Thyroid gland (tissue), 4 donors: ENCODE data around the gene TSPAN5. TPM values are rescaled to one million over a fixed set of nuclear protein-coding genes. Genes with fewer than 3 reads are reported as not detected.

Experiments used
- DNase-seq, 2 donors: peaks; one replicate each; pipeline ENCODE4 v3.0.0-alpha.2; 2019
- H3K27ac ChIP-seq, 3 donors: fragments of 200-600 bp; sonication (generic); 1 replicate in 2 of 3; 2 replicates in 1 of 3; pipeline ENCODE4 v1.5.1; 2016 to 2019; ENCODE audit warnings: mild to moderate bottlenecking in 1 of 3, moderate library complexity in 1 of 3
- H3K27me3 ChIP-seq: fragments of 200-600 bp; sonication (generic); one replicate; pipeline ENCODE4 v1.5.1; 2019
- H3K36me3 ChIP-seq, 2 donors: fragments of 200-600 bp; sonication (generic); one replicate each; pipeline ENCODE4 v1.5.1; 2016 to 2019
- H3K4me1 ChIP-seq, 2 donors: fragments of 200-600 bp; sonication (generic); one replicate each; pipeline ENCODE4 v1.5.1; 2017 to 2019
- H3K4me3 ChIP-seq, 3 donors: fragments of 200-600 bp; sonication (generic); replicated peaks in 1 of 3; 1 replicate in 2 of 3; 2 replicates in 1 of 3; pipeline ENCODE4 v1.5.1; 2016; ENCODE audit warnings: mild to moderate bottlenecking in 1 of 3
- H3K9me3 ChIP-seq: fragments of 200-600 bp; sonication (generic); one replicate; pipeline ENCODE4 v1.5.1; 2017
- POLR2A ChIP-seq, 2 donors: fragments of 450-650 bp; IDR thresholded peaks; one replicate each; pipeline ENCODE4 v1.6.1; 2017; ENCODE audit warnings: antibody characterized with exemption in 2 of 2, mild to moderate bottlenecking in 2 of 2, moderate library complexity in 1 of 2
- WGBS, 2 donors: methylation state at CpG; one replicate each; pipeline ENCODE4 v1.1.5; 2017; 5-methylcytosine and 5-hydroxymethylcytosine counted together
- intact Hi-C: fragments of 100-400 bp; cut with DNase I; formaldehyde crosslinking; loops from one replicate; pipeline ENCODE4 v1.15.1; 2023
- total RNA-seq, 4 donors: library from RNA; depleted of rRNA; stranded (reverse); fragments of >200 nt; gene quantifications; one replicate each; pipeline ENCODE4 v1.2.3, GENCODE V29; 2016
- TF ChIP-seq, protein P1 (sequence below), 6 experiments: fragments of 200-600 bp in 3 of 6; fragments of 450-650 bp in 3 of 6; sonication (generic) in 3 of 6; IDR thresholded peaks; one replicate each; pipeline ENCODE4 v1.5.1; 2016 to 2019; ENCODE audit warnings: antibody characterized with exemption in 6 of 6, mild to moderate bottlenecking in 2 of 6, inconsistent platforms in 1 of 6, moderate library complexity in 1 of 6

TSPAN5 gene
- total RNA-seq, 4 donors from 2014 or later = 26.4 to 48.0 (median 29.1) TPM

DNA sequence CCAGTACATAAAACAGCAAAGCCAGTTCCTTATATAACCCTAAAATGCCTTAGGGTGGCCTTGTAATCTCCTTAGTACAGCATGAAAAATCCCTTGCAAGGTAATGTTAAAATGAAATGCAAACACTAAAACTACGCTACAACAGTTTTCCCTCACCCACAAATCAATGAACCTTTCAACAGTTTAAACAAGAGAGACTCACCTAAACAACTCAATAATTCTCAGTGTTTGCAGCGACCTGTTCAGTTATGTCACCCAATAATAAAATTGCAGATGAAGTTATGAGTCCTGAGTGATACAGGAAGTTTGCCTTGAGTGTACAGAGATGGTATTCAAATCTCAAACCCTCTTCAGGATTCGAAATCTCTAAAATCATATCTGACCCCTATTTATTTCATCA lies 25.3 kb downstream of the TSPAN5 start:
- intact Hi-C loops = no loop called here
- peaks cover 15 to 19% of the 10 kb centered on the region in 2 donors for H3K4me1 ChIP-seq
- WGBS, 2 donors = 90 to 96% methylated on average over 3 of the region's 3 CpGs
- TF ChIP-seq POLR2A (IDR thresholded peaks at IDR 0.05) = no peak
- TF ChIP-seq, protein P1, sequence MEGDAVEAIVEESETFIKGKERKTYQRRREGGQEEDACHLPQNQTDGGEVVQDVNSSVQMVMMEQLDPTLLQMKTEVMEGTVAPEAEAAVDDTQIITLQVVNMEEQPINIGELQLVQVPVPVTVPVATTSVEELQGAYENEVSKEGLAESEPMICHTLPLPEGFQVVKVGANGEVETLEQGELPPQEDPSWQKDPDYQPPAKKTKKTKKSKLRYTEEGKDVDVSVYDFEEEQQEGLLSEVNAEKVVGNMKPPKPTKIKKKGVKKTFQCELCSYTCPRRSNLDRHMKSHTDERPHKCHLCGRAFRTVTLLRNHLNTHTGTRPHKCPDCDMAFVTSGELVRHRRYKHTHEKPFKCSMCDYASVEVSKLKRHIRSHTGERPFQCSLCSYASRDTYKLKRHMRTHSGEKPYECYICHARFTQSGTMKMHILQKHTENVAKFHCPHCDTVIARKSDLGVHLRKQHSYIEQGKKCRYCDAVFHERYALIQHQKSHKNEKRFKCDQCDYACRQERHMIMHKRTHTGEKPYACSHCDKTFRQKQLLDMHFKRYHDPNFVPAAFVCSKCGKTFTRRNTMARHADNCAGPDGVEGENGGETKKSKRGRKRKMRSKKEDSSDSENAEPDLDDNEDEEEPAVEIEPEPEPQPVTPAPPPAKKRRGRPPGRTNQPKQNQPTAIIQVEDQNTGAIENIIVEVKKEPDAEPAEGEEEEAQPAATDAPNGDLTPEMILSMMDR (IDR thresholded peaks at IDR 0.05) = no peak
- no peaks in the 10 kb centered on the region for H3K9me3 ChIP-seq
- DNase-seq = no peak
- no peak overlapping the region for H3K27ac ChIP-seq
- no peaks in the 10 kb centered on the region for H3K36me3 ChIP-seq
- H3K4me3 ChIP-seq = no peak overlapping the region
- H3K27me3 ChIP-seq = no peaks in the 10 kb centered on the region

- Histone ChIP-seq H3K4me1 (peaks cover 22 to 26% of the 10 kb centered on the region in 2 donors), H3K27ac (no peak overlapping the region), H3K9me3 (no peaks in the 10 kb centered on the region), H3K4me3 (no peak overlapping the region), H3K27me3 (no peaks in the 10 kb centered on the region), H3K36me3 (no peaks in the 10 kb centered on the region)
- intact Hi-C loops = no loop called here
- WGBS, 2 donors = 95 to 97% methylated on average over 4 of the region's 4 CpGs
- DNase-seq = no peak
- no peak for TF ChIP-seq POLR2A (IDR thresholded peaks at IDR 0.05)
- TF ChIP-seq, protein P1 (IDR thresholded peaks at IDR 0.05) = no peak
These were observed 26.2 kb downstream of the TSPAN5 start for GRCh38 chr4:98632258-98632657.

GRCh38 chr4:98631506-98631905 lies 26.9 kb downstream of the TSPAN5 start:
- 84 to 87% methylated on average over 3 of the region's 3 CpGs for WGBS, 2 donors
- intact Hi-C loops = no loop called here

DNA sequence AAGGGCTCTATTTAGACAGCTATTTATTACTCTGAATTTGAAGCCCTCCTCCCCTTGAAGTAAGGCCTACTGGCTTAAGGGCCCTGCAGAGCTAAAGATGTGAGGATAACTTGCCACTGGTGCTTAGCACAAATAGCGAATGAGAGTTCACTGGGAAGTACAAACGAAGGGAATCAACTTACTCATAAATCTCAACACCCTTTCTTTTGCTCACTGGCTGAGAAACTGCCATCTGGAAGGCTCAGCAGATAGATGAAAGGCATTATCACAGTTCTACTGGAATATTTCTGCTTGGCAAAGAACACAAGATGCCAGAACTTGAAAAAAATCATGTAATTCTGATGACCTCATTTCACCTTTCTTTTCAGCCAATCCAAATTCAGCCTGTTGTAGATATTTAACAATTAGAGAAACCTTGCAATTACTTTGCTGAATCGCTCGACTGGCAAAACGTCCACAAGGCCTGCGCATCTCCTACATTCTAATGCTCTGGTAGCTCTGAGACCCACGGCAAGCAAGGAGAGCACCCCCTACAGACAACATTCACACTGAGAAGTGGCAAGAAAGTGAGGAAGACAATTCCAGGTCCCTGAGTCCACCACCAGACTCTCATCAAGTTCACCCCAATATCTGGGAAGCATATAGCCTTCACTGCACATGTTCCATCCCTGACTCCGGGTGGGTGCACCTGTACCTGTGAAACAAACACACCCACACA lies 27.5 kb downstream of the TSPAN5 start:
- no peak for DNase-seq
- no peaks in the 10 kb centered on the region for H3K36me3 ChIP-seq
- peaks cover 34 to 40% of the 10 kb centered on the region in 2 donors for H3K4me1 ChIP-seq
- no peak for TF ChIP-seq POLR2A (IDR thresholded peaks at IDR 0.05)
- TF ChIP-seq, protein P1 (IDR thresholded peaks at IDR 0.05) = no peak
- no peaks in the 10 kb centered on the region for H3K9me3 ChIP-seq
- intact Hi-C loops = no loop called here
- H3K4me3 ChIP-seq = no peak overlapping the region
- no peaks in the 10 kb centered on the region for H3K27me3 ChIP-seq
- no peak overlapping the region for H3K27ac ChIP-seq
- WGBS, 2 donors = 86 to 88% methylated on average over 8 of the region's 8 CpGs

More at GRCh38 chr4:98631506-98631905, 26.9 kb downstream of the TSPAN5 start:
- H3K4me3 ChIP-seq = no peak overlapping the region
- H3K4me1 ChIP-seq = peaks cover 29 to 34% of the 10 kb centered on the region in 2 donors
- H3K27me3 ChIP-seq = no peaks in the 10 kb centered on the region
- H3K9me3 ChIP-seq = no peaks in the 10 kb centered on the region
- no peaks in the 10 kb centered on the region for H3K36me3 ChIP-seq
- no peak for DNase-seq
- no peak for TF ChIP-seq POLR2A (IDR thresholded peaks at IDR 0.05)
- TF ChIP-seq, protein P1 (IDR thresholded peaks at IDR 0.05) = no peak
- H3K27ac ChIP-seq = no peak overlapping the region

DNA sequence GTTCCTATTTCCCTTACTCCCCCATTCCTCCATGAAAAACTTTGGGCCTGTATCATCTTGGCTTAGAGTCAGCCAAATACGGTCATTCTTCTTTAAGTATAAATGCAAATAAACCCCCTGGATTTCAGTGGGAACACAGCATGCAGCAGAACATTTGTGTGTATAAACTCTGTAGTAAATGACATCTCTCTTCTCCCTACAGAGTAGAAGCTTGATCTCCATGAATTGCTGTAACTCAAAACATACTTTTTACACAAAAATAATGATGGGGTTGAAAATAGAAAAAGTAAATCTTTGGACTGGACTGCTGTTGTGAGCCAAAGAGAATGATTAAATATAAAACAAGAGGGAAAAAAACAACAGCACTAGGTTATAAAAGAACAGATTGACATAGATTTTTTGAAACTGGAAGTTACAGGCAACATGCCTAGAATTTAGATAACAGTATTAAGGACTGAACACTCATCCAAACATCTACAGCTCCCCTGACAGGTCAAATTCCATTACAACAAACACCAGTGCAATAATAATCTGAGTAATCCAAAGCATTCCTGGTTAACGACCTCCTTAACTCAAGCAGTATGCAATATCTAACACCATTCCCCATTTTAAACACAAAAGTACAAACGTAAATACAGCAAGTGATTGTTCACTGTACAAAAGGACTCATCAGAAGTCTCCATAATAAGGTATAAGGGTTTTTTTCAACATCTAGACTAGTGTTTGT lies 30.7 kb downstream of the TSPAN5 start:
- Histone ChIP-seq H3K27me3 (no peaks in the 10 kb centered on the region), H3K27ac (peak overlapping the region in 2 of 3 donors; percentile 61 to 64), H3K36me3 (no peaks in the 10 kb centered on the region), H3K4me1 (peaks cover 40 to 53% of the 10 kb centered on the region in 2 donors), H3K4me3 (no peak overlapping the region), H3K9me3 (no peaks in the 10 kb centered on the region)
- WGBS, 2 donors = 50 to 77% methylated on average over 3 of the region's 3 CpGs
- TF ChIP-seq, protein P1 (IDR thresholded peaks at IDR 0.05) = peak in 1 of 6 experiments; percentile 10
- no peak for TF ChIP-seq POLR2A (IDR thresholded peaks at IDR 0.05)
- no peak for DNase-seq
- intact Hi-C loops = no loop called here
